ENCODE measurements around the gene SERPINA3.

The SERPINA3 gene

DNA sequence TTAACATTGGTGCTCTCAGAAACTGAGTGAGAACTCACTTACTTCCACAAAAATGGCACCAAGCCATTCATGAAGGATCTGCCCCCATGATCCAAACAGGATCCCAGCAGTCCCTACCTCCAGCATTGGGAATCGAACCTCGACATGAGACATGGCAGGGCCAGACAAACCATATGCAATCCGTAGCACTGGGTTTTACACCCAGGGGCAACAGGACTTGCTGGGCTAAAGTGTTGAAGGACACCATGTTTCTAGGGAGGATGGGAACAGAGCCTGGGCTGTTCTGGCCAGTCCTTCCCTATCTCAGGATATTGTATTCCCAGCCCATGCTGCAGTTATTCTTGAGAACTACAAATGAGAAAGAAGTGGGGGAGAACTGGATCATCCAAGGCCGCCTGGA, 36.6 kb downstream of the SERPINA3 start:
- TF ChIP-seq, protein P1, sequence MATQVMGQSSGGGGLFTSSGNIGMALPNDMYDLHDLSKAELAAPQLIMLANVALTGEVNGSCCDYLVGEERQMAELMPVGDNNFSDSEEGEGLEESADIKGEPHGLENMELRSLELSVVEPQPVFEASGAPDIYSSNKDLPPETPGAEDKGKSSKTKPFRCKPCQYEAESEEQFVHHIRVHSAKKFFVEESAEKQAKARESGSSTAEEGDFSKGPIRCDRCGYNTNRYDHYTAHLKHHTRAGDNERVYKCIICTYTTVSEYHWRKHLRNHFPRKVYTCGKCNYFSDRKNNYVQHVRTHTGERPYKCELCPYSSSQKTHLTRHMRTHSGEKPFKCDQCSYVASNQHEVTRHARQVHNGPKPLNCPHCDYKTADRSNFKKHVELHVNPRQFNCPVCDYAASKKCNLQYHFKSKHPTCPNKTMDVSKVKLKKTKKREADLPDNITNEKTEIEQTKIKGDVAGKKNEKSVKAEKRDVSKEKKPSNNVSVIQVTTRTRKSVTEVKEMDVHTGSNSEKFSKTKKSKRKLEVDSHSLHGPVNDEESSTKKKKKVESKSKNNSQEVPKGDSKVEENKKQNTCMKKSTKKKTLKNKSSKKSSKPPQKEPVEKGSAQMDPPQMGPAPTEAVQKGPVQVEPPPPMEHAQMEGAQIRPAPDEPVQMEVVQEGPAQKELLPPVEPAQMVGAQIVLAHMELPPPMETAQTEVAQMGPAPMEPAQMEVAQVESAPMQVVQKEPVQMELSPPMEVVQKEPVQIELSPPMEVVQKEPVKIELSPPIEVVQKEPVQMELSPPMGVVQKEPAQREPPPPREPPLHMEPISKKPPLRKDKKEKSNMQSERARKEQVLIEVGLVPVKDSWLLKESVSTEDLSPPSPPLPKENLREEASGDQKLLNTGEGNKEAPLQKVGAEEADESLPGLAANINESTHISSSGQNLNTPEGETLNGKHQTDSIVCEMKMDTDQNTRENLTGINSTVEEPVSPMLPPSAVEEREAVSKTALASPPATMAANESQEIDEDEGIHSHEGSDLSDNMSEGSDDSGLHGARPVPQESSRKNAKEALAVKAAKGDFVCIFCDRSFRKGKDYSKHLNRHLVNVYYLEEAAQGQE (IDR thresholded peaks at IDR 0.05; ENCODE audit: insufficient read depth in 1 of 2, low read depth in 2 of 2, low read length in 2 of 2) = no peak

DNA sequence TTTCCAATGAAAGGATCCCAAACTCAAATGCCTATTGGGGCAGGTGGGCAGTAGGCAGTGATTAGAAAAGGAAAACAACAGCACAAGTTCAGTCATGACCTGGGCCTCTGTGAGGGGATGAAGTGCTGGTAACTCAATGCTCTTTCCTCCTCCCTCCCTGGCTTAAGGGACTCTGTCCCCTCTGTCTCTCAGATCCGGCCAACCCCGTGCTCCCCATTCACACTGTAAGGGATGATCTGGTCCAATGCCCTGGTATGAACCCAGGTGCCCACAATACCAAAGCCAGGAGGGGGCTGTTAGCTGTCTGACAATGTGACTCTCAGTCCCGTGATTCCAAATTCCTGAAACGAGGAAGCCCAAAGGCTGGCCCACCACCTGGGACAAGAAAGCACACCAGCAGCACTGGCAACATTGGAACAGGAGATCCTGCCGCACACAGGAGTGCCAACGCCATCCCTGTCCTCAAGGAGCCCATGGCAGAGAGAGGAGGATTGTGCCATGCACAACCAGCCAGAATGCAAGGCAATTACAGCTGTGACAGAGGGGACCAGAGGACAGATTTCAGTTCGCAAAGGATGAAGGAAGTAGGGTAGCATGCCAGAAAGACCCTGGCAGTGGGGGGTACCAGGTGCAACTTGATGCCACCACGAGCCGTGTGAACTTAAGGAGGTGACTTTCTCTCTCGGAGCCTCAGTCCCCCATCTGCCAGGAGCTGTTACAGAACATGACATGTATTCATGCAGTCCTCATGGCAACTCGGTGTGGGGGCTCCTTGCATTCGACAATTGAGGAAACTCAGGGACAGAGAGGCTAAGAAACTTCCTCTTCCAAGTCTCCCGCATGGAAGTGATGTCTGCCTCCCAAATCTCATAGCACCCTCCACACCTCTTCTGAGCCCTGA, 37.6 kb downstream of the SERPINA3 start:
- TF ChIP-seq, protein P1 (IDR thresholded peaks at IDR 0.05; ENCODE audit: insufficient read depth in 1 of 2, low read depth in 2 of 2, low read length in 2 of 2) = no peak
- no peak for TF ChIP-seq SIN3A (IDR thresholded peaks at IDR 0.05; ENCODE audit: borderline replicate concordance, insufficient read depth, low read length)
- TF ChIP-seq POLR2AphosphoS5 (IDR thresholded peaks at IDR 0.05; ENCODE audit: low read depth, low read length) = no peak
- TF ChIP-seq FOXP2 (optimal IDR thresholded peaks at IDR 0.05; ENCODE audit: borderline replicate concordance, extremely low read depth, extremely low read length, insufficient read depth) = no peak
- TF ChIP-seq TAF1 (IDR thresholded peaks at IDR 0.05; ENCODE audit: borderline replicate concordance, insufficient read depth, low read length) = no peak

DNA sequence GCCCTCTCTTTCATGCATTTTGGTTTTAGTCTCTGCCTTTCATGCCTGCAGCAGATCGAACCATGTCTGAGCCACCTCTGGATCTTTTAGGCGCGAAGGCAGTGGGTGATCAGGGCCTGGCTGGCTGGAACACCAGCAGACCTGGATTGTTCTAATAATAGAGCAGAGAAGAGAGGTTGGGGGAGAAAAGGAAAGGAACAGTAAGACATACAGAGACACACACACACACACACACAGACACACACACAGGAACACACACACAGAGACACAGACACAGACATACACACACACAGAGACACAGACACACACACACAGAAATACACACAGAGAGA, 38.2 kb downstream of the SERPINA3 start:
- no peak for TF ChIP-seq SIN3A (IDR thresholded peaks at IDR 0.05; ENCODE audit: borderline replicate concordance, insufficient read depth, low read length)

DNA sequence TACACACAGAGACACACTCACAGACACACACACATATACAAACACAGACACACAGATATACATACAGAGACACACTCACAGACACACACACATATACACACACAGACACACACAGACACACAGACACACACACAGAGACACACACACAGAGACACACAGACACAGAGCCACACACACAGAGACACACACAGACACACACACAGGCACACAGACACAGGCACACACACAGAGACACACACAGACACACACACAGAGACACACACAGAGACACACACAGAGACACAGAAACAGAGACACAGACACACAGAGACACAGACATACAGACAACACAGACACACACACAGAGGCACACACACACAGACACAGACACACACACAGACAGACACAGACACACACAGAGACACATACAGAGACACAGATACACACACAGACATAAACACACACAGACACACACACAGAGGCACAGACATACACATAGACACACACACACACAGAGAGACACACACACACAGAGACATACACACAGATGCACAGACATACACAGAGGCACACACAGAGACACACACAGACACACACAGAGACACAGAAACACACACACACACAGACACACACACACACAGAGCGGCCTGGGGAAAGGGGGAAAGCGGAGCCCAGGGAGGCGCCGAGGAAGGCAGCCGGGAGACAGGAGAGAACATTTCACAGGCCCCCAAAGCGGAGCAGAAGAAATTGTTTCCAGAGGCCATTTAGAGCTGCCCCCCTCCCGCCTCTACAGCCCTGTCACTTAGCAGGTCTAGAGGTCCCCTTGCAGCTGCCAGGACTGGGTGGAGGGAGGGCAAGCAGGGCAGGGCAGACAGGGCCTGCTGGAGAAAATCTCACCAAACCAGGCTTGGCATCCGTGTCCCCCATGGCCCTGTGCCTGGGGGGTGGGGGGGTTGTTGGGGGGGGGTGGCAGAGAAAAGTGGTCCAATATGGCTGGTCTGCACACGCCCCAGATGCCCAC, 38.9 kb downstream of the SERPINA3 start:
- TF ChIP-seq TAF1 (IDR thresholded peaks at IDR 0.05; ENCODE audit: borderline replicate concordance, insufficient read depth, low read length) = no peak
- no peak for TF ChIP-seq POLR2AphosphoS5 (IDR thresholded peaks at IDR 0.05; ENCODE audit: low read depth, low read length)
- TF ChIP-seq FOXP2 (optimal IDR thresholded peaks at IDR 0.05; ENCODE audit: borderline replicate concordance, extremely low read depth, extremely low read length, insufficient read depth) = no peak
- no peak for TF ChIP-seq SIN3A (IDR thresholded peaks at IDR 0.05; ENCODE audit: borderline replicate concordance, insufficient read depth, low read length)
- TF ChIP-seq, protein P1 (IDR thresholded peaks at IDR 0.05; ENCODE audit: insufficient read depth in 1 of 2, low read depth in 2 of 2, low read length in 2 of 2) = no peak

DNA sequence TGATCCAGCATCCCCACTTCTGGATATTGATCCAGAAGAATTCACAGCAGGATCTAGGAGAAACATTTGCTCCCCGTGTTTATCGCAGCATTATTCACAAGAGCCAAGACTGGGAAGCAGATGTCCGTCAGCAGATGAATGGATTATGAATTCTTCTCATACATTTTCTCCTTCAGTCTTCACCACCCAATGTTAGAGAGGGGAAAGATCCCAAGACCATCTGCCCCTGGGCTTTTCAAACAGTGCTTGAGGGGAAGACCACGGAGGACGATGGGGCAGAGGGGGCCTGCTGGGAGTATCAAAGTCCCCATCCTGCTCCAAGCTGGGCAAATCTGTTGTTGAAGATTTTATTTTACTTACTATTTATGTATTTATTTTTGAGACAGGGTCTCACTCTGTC, 41.1 kb downstream of the SERPINA3 start:
- no peak for TF ChIP-seq POLR2AphosphoS5 (IDR thresholded peaks at IDR 0.05; ENCODE audit: low read depth, low read length)
